HepG2 (cell line): ENCODE results near the gene LAMB2. TPM values are rescaled to one million over a fixed set of nuclear protein-coding genes. Genes with fewer than 3 reads are reported as not detected.

ENCODE experiments used
- CAMTA2 ChIP-seq: sonication (generic); formaldehyde crosslinking; IDR thresholded peaks from 2 replicates; pipeline ENCODE4 v1.4.0; 2020; ENCODE audit warnings: mild to moderate bottlenecking, missing genetic modification reagents, borderline replicate concordance
- GTF2F1 ChIP-seq: fragments of 150-350 bp; IDR thresholded peaks from 2 replicates; pipeline ENCODE4 v1.6.1; 2014; ENCODE audit warnings: low read length
- IRF1 ChIP-seq: sonication (generic); formaldehyde crosslinking; IDR thresholded peaks from 2 replicates; pipeline ENCODE4 v1.4.0; 2020; ENCODE audit warnings: low read depth, mild to moderate bottlenecking, missing genetic modification reagents
- JUND ChIP-seq: sonication (generic); formaldehyde crosslinking; IDR thresholded peaks from 2 replicates; pipeline ENCODE4 v1.8.0; 2022; ENCODE audit warnings: mild to moderate bottlenecking, missing genetic modification reagents
- KLF15 ChIP-seq: sonication (generic); formaldehyde crosslinking; IDR thresholded peaks from 2 replicates; pipeline ENCODE4 v1.8.1; 2023; ENCODE audit warnings: borderline replicate concordance, mild to moderate bottlenecking, inconsistent platforms, missing genetic modification reagents, mixed read lengths
- NFIB ChIP-seq: sonication (generic); formaldehyde crosslinking; IDR thresholded peaks from 2 replicates; pipeline ENCODE4 v1.9.0; 2021; ENCODE audit warnings: missing genetic modification reagents, mild to moderate bottlenecking, borderline replicate concordance
- RERE ChIP-seq: IDR thresholded peaks from 2 replicates; pipeline ENCODE4 v1.6.1; 2016; ENCODE audit warnings: low read depth, missing genetic modification reagents, missing compliant biosample characterization
- SKI ChIP-seq: fragments of 450-650 bp; IDR thresholded peaks from one replicate; pipeline ENCODE4 v1.6.1; 2018; ENCODE audit warnings: mild to moderate bottlenecking; ENCODE audit not compliant: partially characterized antibody
- TOE1 ChIP-seq: sonication (generic); formaldehyde crosslinking; IDR thresholded peaks from 2 replicates; pipeline ENCODE4 v1.4.0; 2020; ENCODE audit warnings: mild to moderate bottlenecking, missing genetic modification reagents
- XRCC5 ChIP-seq: fragments of 200-400 bp; formaldehyde crosslinking; optimal IDR thresholded peaks from 2 replicates; pipeline ENCODE3; 2017; ENCODE audit warnings: mild to moderate bottlenecking, low read length
- ZFP36L2 ChIP-seq: sonication (generic); formaldehyde crosslinking; IDR thresholded peaks from 2 replicates; pipeline ENCODE4 v1.4.0; 2020; ENCODE audit warnings: missing genetic modification reagents
- ZNF224 ChIP-seq: sonication (generic); formaldehyde crosslinking; IDR thresholded peaks from 2 replicates; pipeline ENCODE4 v1.5.0; 2020; ENCODE audit warnings: mild to moderate bottlenecking, missing genetic modification reagents
- ZNF660 ChIP-seq: sonication (generic); formaldehyde crosslinking; IDR thresholded peaks from 2 replicates; pipeline ENCODE4 v1.5.1; 2020; ENCODE audit warnings: mild to moderate bottlenecking, low read depth, missing genetic modification reagents, borderline replicate concordance
- ZNF782 ChIP-seq: sonication (generic); formaldehyde crosslinking; IDR thresholded peaks from 2 replicates; pipeline ENCODE4 v1.4.0; 2020; ENCODE audit warnings: missing genetic modification reagents, mild to moderate bottlenecking, borderline replicate concordance
- ZNF891 ChIP-seq: sonication (generic); formaldehyde crosslinking; IDR thresholded peaks from 2 replicates; pipeline ENCODE4 v1.5.0; 2020; ENCODE audit warnings: mild to moderate bottlenecking, missing genetic modification reagents
- polyA plus RNA-seq, 8 experiments: library from polyadenylated mRNA; depleted of rRNA in 3 of 8; stranded (reverse) in 7 of 8; unstranded in 1 of 8; fragments of >200 nt; fragmentation: Illumina TruSeq in 4 of 8; extraction: Trizol in 4 of 8; gene quantifications; 2 replicates each; pipeline versions ENCODE4 v1.2.1 to v1.2.3, GENCODE V29; 2011 to 2016; ENCODE audit warnings: low read depth in 4 of 8, missing spikeins in 1 of 8, mixed read lengths in 1 of 8; ENCODE audit not compliant: insufficient read depth in 1 of 8
- total RNA-seq, 5 experiments: library from RNA; depleted of rRNA; stranded (reverse); fragments of >200 nt; fragmentation: Illumina TruSeq; extraction: Trizol; gene quantifications; 2 replicates each; pipeline ENCODE4 v1.2.3, GENCODE V29; 2016; ENCODE audit warnings: low read depth in 1 of 5
- TF ChIP-seq, protein P1 (sequence below): sonication (generic); formaldehyde crosslinking; IDR thresholded peaks from 2 replicates; pipeline ENCODE4 v1.5.0; 2020; ENCODE audit warnings: mild to moderate bottlenecking, missing genetic modification reagents
- TF ChIP-seq, protein P2 (sequence below): IDR thresholded peaks from 2 replicates; pipeline ENCODE4 v1.6.1; 2016
- TF ChIP-seq, protein P3 (sequence below): sonication (generic); formaldehyde crosslinking; IDR thresholded peaks from 2 replicates; pipeline ENCODE4 v1.8.0; 2022; ENCODE audit warnings: missing genetic modification reagents, mild to moderate bottlenecking, moderate library complexity, borderline replicate concordance

LAMB2 gene
- total and polyA plus RNA-seq, 2 of the 13 experiments (the other 11 are each of a cell fraction or from before 2014, with no cell fraction given) = 208 to 443 TPM

DNA sequence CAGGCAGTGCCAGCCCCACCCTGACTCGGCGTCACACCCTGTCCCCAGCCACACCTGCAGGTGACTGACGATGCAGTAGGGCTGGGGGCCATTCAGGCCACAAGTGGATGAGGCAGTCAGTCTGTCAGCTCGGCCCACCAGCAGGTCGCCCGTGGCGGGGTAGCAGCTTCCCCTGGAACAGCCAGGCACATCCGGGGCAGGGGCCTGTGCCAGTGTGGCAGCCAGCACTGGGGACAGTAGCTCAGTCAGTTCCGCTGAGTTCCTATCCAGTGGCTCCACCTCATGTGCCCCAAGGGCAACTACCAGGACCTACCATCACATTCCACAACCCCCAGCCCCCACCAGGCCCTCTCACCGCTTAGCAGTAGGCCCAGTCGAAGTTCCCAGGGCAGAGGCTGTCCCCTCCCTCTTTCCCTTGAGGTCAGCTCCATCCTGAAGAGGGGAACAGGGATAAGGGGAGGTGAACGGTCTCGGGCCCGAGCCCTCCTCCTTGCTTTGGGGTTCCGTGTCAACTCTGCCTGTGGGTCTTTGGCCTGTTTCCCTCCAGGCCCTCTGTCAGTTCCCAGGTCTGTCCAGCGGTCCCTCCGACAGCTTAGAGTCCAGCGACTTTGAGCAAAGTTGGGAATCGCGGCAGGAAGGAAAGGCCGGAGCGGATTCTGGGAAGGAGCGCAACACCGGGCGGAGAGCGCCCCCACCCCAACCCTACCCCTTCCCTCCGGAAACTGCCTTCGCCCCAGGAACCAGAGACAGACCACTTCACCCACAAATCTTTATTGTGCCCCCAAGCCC lies at the start of gene LAMB2 (continued):
- TF ChIP-seq, protein P1, sequence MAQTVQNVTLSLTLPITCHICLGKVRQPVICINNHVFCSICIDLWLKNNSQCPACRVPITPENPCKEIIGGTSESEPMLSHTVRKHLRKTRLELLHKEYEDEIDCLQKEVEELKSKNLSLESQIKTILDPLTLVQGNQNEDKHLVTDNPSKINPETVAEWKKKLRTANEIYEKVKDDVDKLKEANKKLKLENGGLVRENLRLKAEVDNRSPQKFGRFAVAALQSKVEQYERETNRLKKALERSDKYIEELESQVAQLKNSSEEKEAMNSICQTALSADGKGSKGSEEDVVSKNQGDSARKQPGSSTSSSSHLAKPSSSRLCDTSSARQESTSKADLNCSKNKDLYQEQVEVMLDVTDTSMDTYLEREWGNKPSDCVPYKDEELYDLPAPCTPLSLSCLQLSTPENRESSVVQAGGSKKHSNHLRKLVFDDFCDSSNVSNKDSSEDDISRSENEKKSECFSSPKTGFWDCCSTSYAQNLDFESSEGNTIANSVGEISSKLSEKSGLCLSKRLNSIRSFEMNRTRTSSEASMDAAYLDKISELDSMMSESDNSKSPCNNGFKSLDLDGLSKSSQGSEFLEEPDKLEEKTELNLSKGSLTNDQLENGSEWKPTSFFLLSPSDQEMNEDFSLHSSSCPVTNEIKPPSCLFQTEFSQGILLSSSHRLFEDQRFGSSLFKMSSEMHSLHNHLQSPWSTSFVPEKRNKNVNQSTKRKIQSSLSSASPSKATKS (CRISPR knock-in tag) = no peak
- no peak for TF ChIP-seq KLF15
- TF ChIP-seq IRF1 = no peak
- TF ChIP-seq ZNF224 (CRISPR knock-in tag) = 0 out of 2 replicates have a peak, but pooled peaks have one; percentile 41
- peak; percentile 76; the same call in 1 of the 2 replicates for TF ChIP-seq ZNF891 (CRISPR knock-in tag)
- TF ChIP-seq, protein P2, sequence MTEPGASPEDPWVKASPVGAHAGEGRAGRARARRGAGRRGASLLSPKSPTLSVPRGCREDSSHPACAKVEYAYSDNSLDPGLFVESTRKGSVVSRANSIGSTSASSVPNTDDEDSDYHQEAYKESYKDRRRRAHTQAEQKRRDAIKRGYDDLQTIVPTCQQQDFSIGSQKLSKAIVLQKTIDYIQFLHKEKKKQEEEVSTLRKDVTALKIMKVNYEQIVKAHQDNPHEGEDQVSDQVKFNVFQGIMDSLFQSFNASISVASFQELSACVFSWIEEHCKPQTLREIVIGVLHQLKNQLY (CRISPR knock-in tag) = no peak
- TF ChIP-seq CAMTA2 (CRISPR knock-in tag) = 0 out of 2 replicates have a peak, but pooled peaks have one; percentile 58
- TF ChIP-seq NFIB (CRISPR knock-in tag) = no peak
- no peak for TF ChIP-seq ZNF660 (CRISPR knock-in tag)
- TF ChIP-seq XRCC5 = peak; percentile 86
- no peak for TF ChIP-seq RERE (CRISPR knock-in tag)
- TF ChIP-seq ZNF782 (CRISPR knock-in tag) = no peak
- no peak for TF ChIP-seq JUND
- no peak for TF ChIP-seq GTF2F1
- no peak for TF ChIP-seq SKI
- TF ChIP-seq, protein P3, sequence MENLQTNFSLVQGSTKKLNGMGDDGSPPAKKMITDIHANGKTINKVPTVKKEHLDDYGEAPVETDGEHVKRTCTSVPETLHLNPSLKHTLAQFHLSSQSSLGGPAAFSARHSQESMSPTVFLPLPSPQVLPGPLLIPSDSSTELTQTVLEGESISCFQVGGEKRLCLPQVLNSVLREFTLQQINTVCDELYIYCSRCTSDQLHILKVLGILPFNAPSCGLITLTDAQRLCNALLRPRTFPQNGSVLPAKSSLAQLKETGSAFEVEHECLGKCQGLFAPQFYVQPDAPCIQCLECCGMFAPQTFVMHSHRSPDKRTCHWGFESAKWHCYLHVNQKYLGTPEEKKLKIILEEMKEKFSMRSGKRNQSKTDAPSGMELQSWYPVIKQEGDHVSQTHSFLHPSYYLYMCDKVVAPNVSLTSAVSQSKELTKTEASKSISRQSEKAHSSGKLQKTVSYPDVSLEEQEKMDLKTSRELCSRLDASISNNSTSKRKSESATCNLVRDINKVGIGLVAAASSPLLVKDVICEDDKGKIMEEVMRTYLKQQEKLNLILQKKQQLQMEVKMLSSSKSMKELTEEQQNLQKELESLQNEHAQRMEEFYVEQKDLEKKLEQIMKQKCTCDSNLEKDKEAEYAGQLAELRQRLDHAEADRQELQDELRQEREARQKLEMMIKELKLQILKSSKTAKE (CRISPR knock-in tag) = no peak; the same call in 1 of the 2 replicates
- TF ChIP-seq TOE1 (CRISPR knock-in tag) = no peak
- no peak for TF ChIP-seq ZFP36L2 (CRISPR knock-in tag)
